ENCODE results near the gene LARGE1. TPM values are rescaled to one million over a fixed set of nuclear protein-coding genes. Genes with fewer than 3 reads are reported as not detected.

The LARGE1 gene
- total RNA-seq, 1 experiment from 2014 or later = 1.5 TPM

GRCh38 chr22:33874206-33874605 lies 46.1 kb downstream of the LARGE1 start:
- no peak overlapping the region for H2AFZ ChIP-seq (ENCODE audit: low read depth, low read length, poor library complexity, severe bottlenecking)
- no TSS peak for BruUV-seq (replicated peaks)
- H3K4me3 ChIP-seq (replicated peaks in 1 of 2; ENCODE audit: low read depth in 1 of 2, low read length in 2 of 2) = no peak overlapping the region
- no peaks in the 10 kb centered on the region for H3K4me1 ChIP-seq (ENCODE audit: control insufficient read depth in 1 of 2, insufficient read depth in 2 of 2, low read length in 2 of 2)
- no peaks in the 10 kb centered on the region for H3K9me2 ChIP-seq (ENCODE audit: insufficient read depth)
- CTCF ChIA-PET = no interaction called here
- no peak overlapping the region for H3K9ac ChIP-seq (ENCODE audit: low read length)
- no peaks in the 10 kb centered on the region for H3K36me3 ChIP-seq (ENCODE audit: control insufficient read depth in 1 of 2, insufficient read depth in 2 of 2, low read length in 2 of 2)
- RAD21 ChIA-PET (ENCODE audit: low non-redundant PET in 1 of 2, low total read pairs in 2 of 2, uncharacterized antibody in 2 of 2, unreplicated experiment in 2 of 2) = no interaction called here
- no peak for DNase-seq (ENCODE audit: low read depth, low spot score)
- no peaks in the 10 kb centered on the region for H3K79me2 ChIP-seq (ENCODE audit: insufficient read depth, low read length)
- H3K27ac ChIP-seq (ENCODE audit: low read depth, low read length) = no peak overlapping the region
- no peaks in the 10 kb centered on the region for H3K27me3 ChIP-seq (ENCODE audit: insufficient read depth, low read length)
- TF ChIP-seq EZH2 (IDR thresholded peaks at IDR 0.05) = no peak
- TF ChIP-seq SP1 (IDR thresholded peaks at IDR 0.05; ENCODE audit: low read depth) = no peak
- no peak for TF ChIP-seq ZBTB33 (IDR thresholded peaks at IDR 0.05; ENCODE audit: extremely low read depth, insufficient replicate concordance, low read length)
- intact Hi-C loops (cut with micrococcal nuclease) = no loop called here
- no peak overlapping the region for H3K4me2 ChIP-seq (ENCODE audit: low read length)
- POLR2A ChIA-PET = no interaction called here
- no peak for ATAC-seq
- H4K20me1 ChIP-seq (ENCODE audit: insufficient read depth) = no peaks in the 10 kb centered on the region
- peaks cover 5 to 14% of the 10 kb centered on the region in 2 experiments; a peak in 2 of 4 replicates for H3K9me3 ChIP-seq (ENCODE audit: control insufficient read depth in 1 of 2, insufficient read depth in 1 of 2, low read depth in 1 of 2, low read length in 2 of 2)

DNA sequence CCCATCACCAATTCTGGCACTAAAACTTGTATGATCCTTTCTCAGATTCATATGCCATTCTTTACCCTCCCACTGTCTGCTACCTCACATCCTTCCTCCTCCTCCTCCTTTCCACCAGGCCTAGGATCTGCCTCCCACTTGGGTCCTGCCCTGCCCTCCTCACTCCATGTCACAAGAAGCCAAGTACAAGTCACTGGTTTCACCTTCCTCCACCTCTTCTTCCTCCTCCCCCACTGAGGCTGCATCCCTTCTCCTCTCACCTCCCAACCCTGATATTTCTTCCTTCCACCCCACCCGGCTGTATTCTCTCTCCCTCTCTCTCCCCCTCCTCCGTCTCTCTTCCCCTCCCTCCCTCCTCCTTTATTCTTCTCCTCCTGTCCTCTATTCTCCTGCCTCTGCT lies 46.6 kb downstream of the LARGE1 start:
- TF ChIP-seq CEBPB (IDR thresholded peaks at IDR 0.05; ENCODE audit: low read depth) = no peak
- Histone ChIP-seq H3K27me3 (ENCODE audit: insufficient read depth, low read length) (no peaks in the 10 kb centered on the region), H3K4me1 (ENCODE audit: control insufficient read depth in 1 of 2, insufficient read depth in 2 of 2, low read length in 2 of 2) (no peaks in the 10 kb centered on the region), H3K4me3 (replicated peaks in 1 of 2; ENCODE audit: low read depth in 1 of 2, low read length in 2 of 2) (no peak overlapping the region), H3K9me3 (ENCODE audit: control insufficient read depth in 1 of 2, insufficient read depth in 1 of 2, low read depth in 1 of 2, low read length in 2 of 2) (peaks cover 9 to 17% of the 10 kb centered on the region in 2 experiments; a peak in 2 of 4 replicates), H3K4me2 (ENCODE audit: low read length) (no peak overlapping the region), H3K9ac (ENCODE audit: low read length) (no peak overlapping the region), H2AFZ (ENCODE audit: low read depth, low read length, poor library complexity, severe bottlenecking) (no peak overlapping the region), H3K36me3 (ENCODE audit: control insufficient read depth in 1 of 2, insufficient read depth in 2 of 2, low read length in 2 of 2) (no peaks in the 10 kb centered on the region), H3K27ac (ENCODE audit: low read depth, low read length) (no peak overlapping the region), H3K79me2 (ENCODE audit: insufficient read depth, low read length) (no peaks in the 10 kb centered on the region), H4K20me1 (ENCODE audit: insufficient read depth) (no peaks in the 10 kb centered on the region), H3K9me2 (ENCODE audit: insufficient read depth) (no peaks in the 10 kb centered on the region)
- BruUV-seq (replicated peaks) = no TSS peak
- DNase-seq (ENCODE audit: low read depth, low spot score) = no peak
- POLR2A ChIA-PET = no interaction called here
- RAD21 ChIA-PET (ENCODE audit: low non-redundant PET in 1 of 2, low total read pairs in 2 of 2, uncharacterized antibody in 2 of 2, unreplicated experiment in 2 of 2) = no interaction called here
- CTCF ChIA-PET = no interaction called here
- no peak for ATAC-seq
- intact Hi-C loops (cut with micrococcal nuclease) = no loop called here
